Fibroblast of the aortic adventitia (primary cell): ENCODE results near the gene DHX40. TPM values are rescaled to one million over a fixed set of nuclear protein-coding genes. Genes with fewer than 3 reads are reported as not detected.
"Not testable (repeated sequence)": the region's sequence is repeated elsewhere in the genome, so short reads cannot be mapped to it uniquely, and the experiment has no call there.

Experiments used
- DNase-seq: peaks from one replicate; pipeline ENCODE4 v3.0.0-alpha.2; 2010; ENCODE audit warnings: low read depth
- H3K4me3 ChIP-seq: 2 replicates; pipeline ENCODE4 v1.5.1; 2011; ENCODE audit warnings: low read depth, mild to moderate bottlenecking, control low read depth, low read length, moderate library complexity
- small RNA-seq: library from RNA; depleted of rRNA; stranded (forward); fragments of <200 nt; gene quantifications from one replicate; pipeline ENCODE3, GENCODE V24; 2012
- total RNA-seq: library from RNA; depleted of rRNA; stranded (reverse); fragments of >200 nt; gene quantifications from 2 replicates; pipeline ENCODE4 v1.2.3, GENCODE V29; 2012; ENCODE audit warnings: low replicate concordance
- TF ChIP-seq, protein P1 (sequence below): IDR thresholded peaks from 2 replicates; pipeline ENCODE4 v1.5.1; 2011; ENCODE audit warnings: mild to moderate bottlenecking, low read length, control low read depth, inconsistent platforms; ENCODE audit not compliant: insufficient read depth

Gene DHX40
- total RNA-seq, 1 donor: 68.5 TPM

GRCh38 chr17:59647288-59647687 lies 81.9 kb downstream of the DHX40 start:
- no peak for DNase-seq
- H3K4me3 ChIP-seq: no peak overlapping the region
- TF ChIP-seq, protein P1, sequence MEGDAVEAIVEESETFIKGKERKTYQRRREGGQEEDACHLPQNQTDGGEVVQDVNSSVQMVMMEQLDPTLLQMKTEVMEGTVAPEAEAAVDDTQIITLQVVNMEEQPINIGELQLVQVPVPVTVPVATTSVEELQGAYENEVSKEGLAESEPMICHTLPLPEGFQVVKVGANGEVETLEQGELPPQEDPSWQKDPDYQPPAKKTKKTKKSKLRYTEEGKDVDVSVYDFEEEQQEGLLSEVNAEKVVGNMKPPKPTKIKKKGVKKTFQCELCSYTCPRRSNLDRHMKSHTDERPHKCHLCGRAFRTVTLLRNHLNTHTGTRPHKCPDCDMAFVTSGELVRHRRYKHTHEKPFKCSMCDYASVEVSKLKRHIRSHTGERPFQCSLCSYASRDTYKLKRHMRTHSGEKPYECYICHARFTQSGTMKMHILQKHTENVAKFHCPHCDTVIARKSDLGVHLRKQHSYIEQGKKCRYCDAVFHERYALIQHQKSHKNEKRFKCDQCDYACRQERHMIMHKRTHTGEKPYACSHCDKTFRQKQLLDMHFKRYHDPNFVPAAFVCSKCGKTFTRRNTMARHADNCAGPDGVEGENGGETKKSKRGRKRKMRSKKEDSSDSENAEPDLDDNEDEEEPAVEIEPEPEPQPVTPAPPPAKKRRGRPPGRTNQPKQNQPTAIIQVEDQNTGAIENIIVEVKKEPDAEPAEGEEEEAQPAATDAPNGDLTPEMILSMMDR: no peak

DNA sequence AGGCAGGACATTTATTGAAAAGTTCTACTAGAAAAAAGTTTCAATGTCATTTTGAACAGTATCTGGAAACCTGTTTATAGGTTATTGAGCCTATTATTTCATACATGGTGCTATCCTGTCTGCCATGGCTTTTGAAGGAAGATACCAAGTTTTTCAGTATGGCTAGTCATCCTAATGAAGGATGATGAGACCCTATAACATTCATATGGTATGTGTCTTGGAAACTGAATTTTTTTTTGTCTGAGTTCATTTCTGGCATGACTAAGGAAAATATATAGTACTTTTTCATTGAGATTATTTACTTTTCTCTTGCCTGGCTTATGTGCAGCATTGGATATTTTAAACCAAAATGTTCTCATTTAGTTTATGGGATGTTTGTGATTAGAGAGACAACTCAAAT lies 84.5 kb downstream of the DHX40 start:
- no peak overlapping the region for H3K4me3 ChIP-seq
- no peak for DNase-seq
- TF ChIP-seq, protein P1: no peak

GRCh38 chr17:59650642-59651041 lies 85.2 kb downstream of the DHX40 start:
- H3K4me3 ChIP-seq: no peak overlapping the region
- TF ChIP-seq, protein P1: no peak
- DNase-seq: no peak

DNA sequence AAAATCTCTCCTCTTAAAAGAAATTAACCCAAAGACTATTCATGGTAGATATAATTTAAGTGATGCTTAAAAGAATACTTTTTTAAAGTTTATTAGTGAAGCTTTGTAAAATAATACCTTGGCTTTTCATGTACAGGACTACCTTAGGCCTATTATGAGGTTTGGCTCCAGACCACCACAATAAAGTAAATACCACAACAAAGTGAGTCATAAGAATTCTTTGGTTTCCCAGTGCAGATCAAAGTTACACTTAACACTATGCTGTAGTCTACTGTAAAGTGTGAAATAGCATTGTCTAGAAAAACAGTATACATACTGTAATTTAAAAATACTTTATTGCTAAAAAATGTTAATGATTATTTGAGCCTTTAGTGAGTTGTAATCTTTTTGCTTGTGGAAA lies 85.9 kb downstream of the DHX40 start:
- H3K4me3 ChIP-seq: no peak overlapping the region
- DNase-seq: no peak
- TF ChIP-seq, protein P1: no peak

DNA sequence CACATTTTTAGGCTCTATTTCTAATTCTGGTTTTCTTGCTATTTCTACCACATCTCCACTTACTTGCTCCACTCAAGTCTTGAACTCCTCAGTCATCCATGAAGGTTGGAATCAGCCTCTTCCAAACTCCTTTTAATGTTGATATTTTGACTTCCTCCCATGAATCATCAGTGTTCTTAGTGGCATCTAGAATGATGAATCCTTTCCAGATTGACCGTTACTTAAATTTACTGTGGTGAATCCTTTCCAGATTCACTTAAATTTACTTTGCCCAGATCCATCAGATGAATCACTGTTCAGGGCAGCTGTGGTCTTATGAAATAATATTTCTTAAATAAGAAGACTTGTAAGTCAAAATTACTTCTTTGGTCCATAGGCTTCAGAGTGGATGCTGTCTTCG lies 86.7 kb downstream of the DHX40 start:
- H3K4me3 ChIP-seq: no peak overlapping the region
- DNase-seq: peak; percentile 64
- TF ChIP-seq, protein P1: no peak

- DNase-seq: peak; percentile 56
- not testable (repeated sequence) for H3K4me3 ChIP-seq
Measured at GRCh38 chr17:59656624-59657023, 91.2 kb downstream of the DHX40 start.

Small RNAs within 50 kb of the gene (small RNA-seq; reads per million reads assigned to genes)
- gene RNU4-13P: not detected

Other genes with a start within 250 kb of the DHX40 start
- 10.8 and 22.7 TPM in 2 replicates for gene YPEL2, start 234.0 kb upstream of the DHX40 start, total RNA-seq
- 487 and 798 TPM in 2 replicates for gene CLTC, start 54.3 kb downstream of the DHX40 start, total RNA-seq
- 21.6 and 21.7 TPM in 2 replicates for gene PTRH2, start 141.8 kb downstream of the DHX40 start, total RNA-seq
- 134 and 234 TPM in 2 replicates for gene VMP1, start 142.0 kb downstream of the DHX40 start, total RNA-seq